ENCODE results near the gene CSGALNACT2.

- no peak for TF ChIP-seq HDAC2 (IDR thresholded peaks at IDR 0.05)
- no peak for TF ChIP-seq TARDBP (IDR thresholded peaks at IDR 0.05; ENCODE audit: borderline replicate concordance)
- TF ChIP-seq, protein P1, sequence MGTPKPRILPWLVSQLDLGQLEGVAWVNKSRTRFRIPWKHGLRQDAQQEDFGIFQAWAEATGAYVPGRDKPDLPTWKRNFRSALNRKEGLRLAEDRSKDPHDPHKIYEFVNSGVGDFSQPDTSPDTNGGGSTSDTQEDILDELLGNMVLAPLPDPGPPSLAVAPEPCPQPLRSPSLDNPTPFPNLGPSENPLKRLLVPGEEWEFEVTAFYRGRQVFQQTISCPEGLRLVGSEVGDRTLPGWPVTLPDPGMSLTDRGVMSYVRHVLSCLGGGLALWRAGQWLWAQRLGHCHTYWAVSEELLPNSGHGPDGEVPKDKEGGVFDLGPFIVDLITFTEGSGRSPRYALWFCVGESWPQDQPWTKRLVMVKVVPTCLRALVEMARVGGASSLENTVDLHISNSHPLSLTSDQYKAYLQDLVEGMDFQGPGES (IDR thresholded peaks at IDR 0.05) = no peak
- TF ChIP-seq, protein P2, sequence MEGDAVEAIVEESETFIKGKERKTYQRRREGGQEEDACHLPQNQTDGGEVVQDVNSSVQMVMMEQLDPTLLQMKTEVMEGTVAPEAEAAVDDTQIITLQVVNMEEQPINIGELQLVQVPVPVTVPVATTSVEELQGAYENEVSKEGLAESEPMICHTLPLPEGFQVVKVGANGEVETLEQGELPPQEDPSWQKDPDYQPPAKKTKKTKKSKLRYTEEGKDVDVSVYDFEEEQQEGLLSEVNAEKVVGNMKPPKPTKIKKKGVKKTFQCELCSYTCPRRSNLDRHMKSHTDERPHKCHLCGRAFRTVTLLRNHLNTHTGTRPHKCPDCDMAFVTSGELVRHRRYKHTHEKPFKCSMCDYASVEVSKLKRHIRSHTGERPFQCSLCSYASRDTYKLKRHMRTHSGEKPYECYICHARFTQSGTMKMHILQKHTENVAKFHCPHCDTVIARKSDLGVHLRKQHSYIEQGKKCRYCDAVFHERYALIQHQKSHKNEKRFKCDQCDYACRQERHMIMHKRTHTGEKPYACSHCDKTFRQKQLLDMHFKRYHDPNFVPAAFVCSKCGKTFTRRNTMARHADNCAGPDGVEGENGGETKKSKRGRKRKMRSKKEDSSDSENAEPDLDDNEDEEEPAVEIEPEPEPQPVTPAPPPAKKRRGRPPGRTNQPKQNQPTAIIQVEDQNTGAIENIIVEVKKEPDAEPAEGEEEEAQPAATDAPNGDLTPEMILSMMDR (IDR thresholded peaks at IDR 0.05 in 2 of 3, conservative IDR thresholded peaks at IDR 0.05 in 1 of 3; ENCODE audit: control insufficient read depth in 2 of 3, extremely low read depth in 1 of 3, insufficient read depth in 1 of 3, low read depth in 3 of 3, low read length in 3 of 3) = no peak
- no peak for TF ChIP-seq EP300 (IDR thresholded peaks at IDR 0.05; ENCODE audit: borderline replicate concordance in 1 of 2, control insufficient read depth in 1 of 2, low read depth in 2 of 2, low read length in 2 of 2)
- no peak for TF ChIP-seq JUNB (IDR thresholded peaks at IDR 0.05)
- TF ChIP-seq POLR2A (IDR thresholded peaks at IDR 0.05; ENCODE audit: low read depth, low read length) = no peak
- TF ChIP-seq SIN3A (IDR thresholded peaks at IDR 0.05; ENCODE audit: low read depth, low read length) = no peak
- no peak for TF ChIP-seq YY1 (IDR thresholded peaks at IDR 0.05; ENCODE audit: low read depth, low read length)
- no peak for TF ChIP-seq TCF12 (IDR thresholded peaks at IDR 0.05; ENCODE audit: low read depth, low read length)
- no peak for TF ChIP-seq SKIL (IDR thresholded peaks at IDR 0.05; ENCODE audit: low read depth, poor library complexity, severe bottlenecking)
- no peak for TF ChIP-seq NRF1 (conservative IDR thresholded peaks at IDR 0.05; ENCODE audit: low read depth, low read length)
- no peak for TF ChIP-seq ATF7 (IDR thresholded peaks at IDR 0.05; ENCODE audit: low read depth)
- no peak for TF ChIP-seq PKNOX1 (IDR thresholded peaks at IDR 0.05)
These were observed 18.7 kb upstream of the CSGALNACT2 start for GRCh38 chr10:43119416-43120115.
